Measurements from ENCODE around the gene TMEM253.

DNA sequence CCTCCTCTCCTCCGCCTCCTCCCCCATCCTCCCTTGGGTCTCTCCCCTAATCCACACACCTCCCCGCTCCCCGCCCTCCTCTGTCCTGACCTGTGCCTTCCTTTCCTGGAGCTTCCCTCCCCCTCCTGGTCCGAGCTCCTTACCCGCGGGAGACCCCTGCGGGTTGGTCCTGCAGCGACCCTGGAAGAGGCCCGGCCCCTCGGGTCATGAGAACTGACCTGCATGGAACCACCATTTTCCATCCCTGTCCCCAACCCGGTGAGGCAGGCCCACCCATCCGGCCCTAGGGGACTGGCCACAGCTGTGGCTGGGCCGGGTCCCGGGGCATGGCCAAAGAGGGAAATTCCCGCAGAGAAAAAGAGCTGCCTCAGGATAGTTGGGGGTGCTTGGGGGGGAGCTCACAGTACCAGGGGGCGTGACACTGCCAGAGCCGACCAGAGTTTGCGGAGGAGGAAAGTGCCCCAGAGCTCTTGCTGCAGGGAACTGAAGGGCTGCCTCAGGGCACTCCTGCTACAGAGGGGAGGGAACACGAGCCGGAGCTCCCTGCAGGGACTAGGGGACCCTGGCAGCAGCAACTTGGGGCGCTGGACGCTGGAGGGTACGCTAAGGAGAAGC lies 30.1 kb upstream of the TMEM253 start:
- no peak for TF ChIP-seq CTCF (IDR thresholded peaks at IDR 0.05)
- TF ChIP-seq POLR2A (IDR thresholded peaks at IDR 0.05) = peak in 1 of 2 donors; percentile 6
